Panc1 (cell line): ENCODE measurements around the gene AHRR. TPM values are rescaled to one million over a fixed set of nuclear protein-coding genes. Genes with fewer than 3 reads are reported as not detected.

Source experiments
- ATAC-seq: fragments of 200-7000 bp; cut with Tn5 transposase; 2 replicates; pipeline ENCODE4 v1.9.1; 2020; ENCODE audit warnings: mild to moderate bottlenecking, moderate library complexity
- BruUV-seq: library from RNA; stranded (reverse); fragments of 400-500 nt; replicated peaks from 2 replicates; lab custom pipeline; 2021; lab: Mats Ljungman, UMichigan
- CTCF ChIA-PET: fragments of 300-600 bp; sonication (Branson Sonifier 250); formaldehyde crosslinking; loops from one replicate; lab custom pipeline; 2022; ENCODE audit warnings: antibody characterized with exemption; lab: Charles Lee
- POLR2A ChIA-PET: fragments of 300-600 bp; sonication (Branson Sonifier 250); formaldehyde crosslinking; loops from one replicate; lab custom pipeline; 2022; ENCODE audit warnings: antibody characterized with exemption; lab: Charles Lee
- DNase-seq: peaks from one replicate; pipeline ENCODE4 v3.0.0-alpha.2; 2010; ENCODE audit warnings: low read depth, low spot score
- H3K27ac ChIP-seq: 2 replicates; pipeline ENCODE4 v1.5.1; 2011; ENCODE audit warnings: mild to moderate bottlenecking, low read length, inconsistent platforms
- H3K27me3 ChIP-seq: fragments of 200-500 bp; sonication (Bioruptor generic); 2 replicates; pipeline ENCODE4 v1.6.0; 2014; ENCODE audit warnings: low read length, inconsistent platforms; ENCODE audit not compliant: control insufficient read depth, insufficient read depth
- H3K36me3 ChIP-seq: fragments of 200-500 bp; sonication (Bioruptor generic); 2 replicates; pipeline ENCODE4 v1.5.1; 2014; ENCODE audit warnings: inconsistent platforms, mild to moderate bottlenecking, low read length, moderate library complexity; ENCODE audit not compliant: control insufficient read depth, insufficient read depth
- H3K4me1 ChIP-seq: 2 replicates; pipeline ENCODE4 v1.5.1; 2011; ENCODE audit warnings: inconsistent platforms, mild to moderate bottlenecking, low read length, moderate library complexity; ENCODE audit not compliant: control insufficient read depth, insufficient read depth
- H3K4me3 ChIP-seq, 2 experiments: 2 replicates each; pipeline ENCODE4 v1.5.1; 2011 to 2012; ENCODE audit warnings: low read depth in 2 of 2, low read length in 2 of 2, mild to moderate bottlenecking in 2 of 2, inconsistent platforms in 1 of 2, moderate library complexity in 1 of 2
- H3K9me3 ChIP-seq: fragments of 200-500 bp; sonication (Bioruptor generic); 2 replicates; pipeline ENCODE4 v1.5.1; 2014; ENCODE audit warnings: low read depth, mild to moderate bottlenecking, inconsistent platforms, low read length, moderate library complexity; ENCODE audit not compliant: control insufficient read depth, insufficient read depth
- POLR2AphosphoS5 ChIP-seq: IDR thresholded peaks from 2 replicates; pipeline ENCODE4 v1.6.1; 2012; ENCODE audit warnings: mild to moderate bottlenecking, low read depth, low read length, moderate library complexity
- REST ChIP-seq, 2 experiments: IDR thresholded peaks; 2 replicates each; pipeline ENCODE4 v1.6.1; 2011 to 2012; ENCODE audit warnings: low read depth in 2 of 2, control low read depth in 1 of 2, low read length in 1 of 2, mild to moderate bottlenecking in 1 of 2, moderate library complexity in 1 of 2; ENCODE audit not compliant: insufficient read depth in 1 of 2
- SIN3A ChIP-seq: IDR thresholded peaks from 2 replicates; pipeline ENCODE4 v1.6.1; 2012; ENCODE audit warnings: low read depth, mild to moderate bottlenecking, low read length, moderate library complexity, borderline replicate concordance; ENCODE audit not compliant: insufficient read depth
- TCF7L2 ChIP-seq: IDR thresholded peaks from 2 replicates; pipeline ENCODE4 v1.6.1; 2011; ENCODE audit warnings: mild to moderate bottlenecking, low read depth, low read length, inconsistent platforms
- in situ Hi-C: cut with HindIII; loops from 2 replicates; pipeline ENCODE4 v1.10.0; 2016; ENCODE audit warnings: low sequenced_read_pairs, low pct_unique_long_range_greater_than_20kb
- intact Hi-C: fragments of 100-400 bp; cut with micrococcal nuclease; formaldehyde crosslinking; loops from one replicate; pipeline ENCODE4 v1.10.0; 2022; ENCODE audit not compliant: unreplicated experiment
- total RNA-seq: library from RNA; stranded (reverse); gene quantifications from one replicate; pipeline ENCODE4 v1.2.1, GENCODE V29; 2021; ENCODE audit not compliant: unreplicated experiment
- TF ChIP-seq, protein P1 (sequence below): fragments of 450-650 bp; IDR thresholded peaks from 2 replicates; pipeline ENCODE4 v1.5.1; 2017; ENCODE audit warnings: mild to moderate bottlenecking

Gene AHRR
- total RNA-seq, 1 experiment from 2014 or later = 23.6 TPM

- Histone ChIP-seq H3K36me3 (no peaks in the 10 kb centered on the region), H3K4me3 (no peak overlapping the region; a peak in 1 of 4 replicates), H3K27me3 (no peaks in the 10 kb centered on the region), H3K27ac (peak overlapping the region; percentile 58), H3K4me1 (peaks cover 24% of the 10 kb centered on the region), H3K9me3 (no peaks in the 10 kb centered on the region)
- ATAC-seq (peak; percentile 15), DNase-seq (no peak)
- BruUV-seq = no TSS peak
- CTCF ChIA-PET = interaction anchor here (1.2 kb wide), 1 partner anchor 26 kb away, joined by 4 read pairs; no protein-coding TSS in a partner anchor
- intact Hi-C loops = no loop called here
- POLR2A ChIA-PET = no interaction called here
- in situ Hi-C loops = no loop called here
- TF ChIP-seq, protein P1, sequence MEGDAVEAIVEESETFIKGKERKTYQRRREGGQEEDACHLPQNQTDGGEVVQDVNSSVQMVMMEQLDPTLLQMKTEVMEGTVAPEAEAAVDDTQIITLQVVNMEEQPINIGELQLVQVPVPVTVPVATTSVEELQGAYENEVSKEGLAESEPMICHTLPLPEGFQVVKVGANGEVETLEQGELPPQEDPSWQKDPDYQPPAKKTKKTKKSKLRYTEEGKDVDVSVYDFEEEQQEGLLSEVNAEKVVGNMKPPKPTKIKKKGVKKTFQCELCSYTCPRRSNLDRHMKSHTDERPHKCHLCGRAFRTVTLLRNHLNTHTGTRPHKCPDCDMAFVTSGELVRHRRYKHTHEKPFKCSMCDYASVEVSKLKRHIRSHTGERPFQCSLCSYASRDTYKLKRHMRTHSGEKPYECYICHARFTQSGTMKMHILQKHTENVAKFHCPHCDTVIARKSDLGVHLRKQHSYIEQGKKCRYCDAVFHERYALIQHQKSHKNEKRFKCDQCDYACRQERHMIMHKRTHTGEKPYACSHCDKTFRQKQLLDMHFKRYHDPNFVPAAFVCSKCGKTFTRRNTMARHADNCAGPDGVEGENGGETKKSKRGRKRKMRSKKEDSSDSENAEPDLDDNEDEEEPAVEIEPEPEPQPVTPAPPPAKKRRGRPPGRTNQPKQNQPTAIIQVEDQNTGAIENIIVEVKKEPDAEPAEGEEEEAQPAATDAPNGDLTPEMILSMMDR = no peak
- TF ChIP-seq SIN3A = no peak
- TF ChIP-seq TCF7L2 = no peak
- TF ChIP-seq REST (IDR thresholded peaks at IDR 0.05; ENCODE audit: insufficient read depth in 1 of 2, low read depth in 2 of 2, low read length in 1 of 2) = no peak
- TF ChIP-seq POLR2AphosphoS5 = no peak
Observed at GRCh38 chr5:342501-343460, 21.3 kb downstream of the AHRR start.

DNA sequence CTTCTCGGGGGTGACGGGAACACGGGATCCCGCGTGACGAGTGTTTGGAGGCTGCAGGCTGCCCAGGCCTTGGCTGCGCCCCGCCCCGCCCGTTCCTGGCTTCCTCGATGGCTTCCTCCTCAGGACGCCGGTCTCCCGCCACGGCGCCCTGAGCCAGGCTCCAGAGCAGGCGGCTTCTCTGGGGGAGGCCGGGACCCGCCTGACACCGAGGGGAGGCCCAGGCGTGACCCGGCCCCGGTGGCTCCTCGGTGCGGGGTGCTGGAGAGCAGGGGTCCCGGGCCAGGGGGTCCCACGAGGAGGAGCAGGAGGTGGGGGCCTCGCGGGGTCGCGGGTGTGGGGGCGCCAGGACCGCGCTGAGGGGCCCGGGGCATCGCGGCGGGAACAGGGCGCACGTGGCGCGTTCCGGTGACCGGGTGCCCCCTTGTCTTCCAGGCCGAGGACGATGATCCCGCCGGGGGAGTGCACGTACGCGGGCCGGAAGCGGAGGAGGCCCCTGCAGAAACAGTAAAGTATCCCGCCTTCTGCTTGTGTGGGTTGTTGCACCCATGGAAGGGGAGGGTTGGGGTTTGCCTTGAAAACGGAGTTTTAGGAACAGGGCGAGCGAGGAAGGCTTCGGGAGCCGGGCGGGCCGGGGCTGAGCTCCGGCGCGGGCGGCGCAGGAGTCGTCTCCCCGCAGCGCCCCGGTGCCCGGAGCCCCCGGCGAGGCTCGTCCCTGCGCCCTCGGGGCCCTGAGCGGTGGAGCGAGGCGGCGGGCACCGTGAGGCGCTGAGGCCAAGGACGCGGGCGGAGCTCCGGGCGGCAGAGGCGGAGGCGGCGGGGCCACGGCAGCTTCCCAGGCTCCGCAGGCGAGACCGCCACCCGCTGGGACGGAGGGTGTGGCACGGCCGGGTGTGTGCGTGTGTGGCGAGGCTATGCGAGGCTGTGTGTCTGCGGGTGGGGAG, 22.2 kb downstream of the AHRR start:
- Histone ChIP-seq H3K27me3 (no peaks in the 10 kb centered on the region), H3K9me3 (no peaks in the 10 kb centered on the region), H3K4me1 (peaks cover 19% of the 10 kb centered on the region), H3K36me3 (no peaks in the 10 kb centered on the region), H3K4me3 (peak overlapping the region; percentile 40 to 43), H3K27ac (peak overlapping the region; percentile 32)
- DNase-seq (no peak), ATAC-seq (peak; percentile 89)
- no peak for TF ChIP-seq SIN3A
- no peak for TF ChIP-seq TCF7L2
- no peak for TF ChIP-seq REST (IDR thresholded peaks at IDR 0.05; ENCODE audit: insufficient read depth in 1 of 2, low read depth in 2 of 2, low read length in 1 of 2)
- TF ChIP-seq, protein P1 = no peak
- TF ChIP-seq POLR2AphosphoS5 = no peak
- in situ Hi-C loops = no loop called here
- CTCF ChIA-PET = interaction anchor here (0.6 to 1.0 kb wide), 2 partner anchors 22 to 155 kb away, joined by 3 to 4 read pairs; partner anchors contain the start of gene AHRR
- intact Hi-C loops = no loop called here
- no TSS peak for BruUV-seq
- POLR2A ChIA-PET = no interaction called here
